Measurements from ENCODE around the gene SH2D3A.
"Not testable (repeated sequence)": the region's sequence is repeated elsewhere in the genome, so short reads cannot be mapped to it uniquely, and the experiment has no call there.

The SH2D3A gene

GRCh38 chr19:6761053-6761676, 6.1 kb downstream of the SH2D3A start:
- DNase-seq (ENCODE audit: low read depth): no peak

GRCh38 chr19:6760606-6761005, 6.6 kb downstream of the SH2D3A start:
- DNase-seq (ENCODE audit: low read depth): no peak

GRCh38 chr19:6754653-6755463, 12.4 kb downstream of the SH2D3A start:
- DNase-seq (ENCODE audit: low read depth): no peak

GRCh38 chr19:6754136-6754535, 13.1 kb downstream of the SH2D3A start:
- no peak for DNase-seq (ENCODE audit: low read depth)

GRCh38 chr19:6753178-6754031, 13.8 kb downstream of the SH2D3A start:
- DNase-seq (ENCODE audit: low read depth): no peak

- no peak for DNase-seq (ENCODE audit: low read depth)
Observed at GRCh38 chr19:6752256-6753177, 14.7 kb downstream of the SH2D3A start.

- DNase-seq (ENCODE audit: low read depth): no peak
Observed at GRCh38 chr19:6751189-6751588, 16.0 kb downstream of the SH2D3A start.

GRCh38 chr19:6750062-6750461, 17.2 kb downstream of the SH2D3A start:
- DNase-seq (ENCODE audit: low read depth): no peak

GRCh38 chr19:6748543-6748942, 18.7 kb downstream of the SH2D3A start:
- DNase-seq (ENCODE audit: low read depth): not testable (repeated sequence)

- DNase-seq (ENCODE audit: low read depth): no peak
Observed at GRCh38 chr19:6745965-6746364, 21.3 kb downstream of the SH2D3A start.

- DNase-seq (ENCODE audit: low read depth): no peak
Observed at GRCh38 chr19:6744381-6745301, 22.6 kb downstream of the SH2D3A start.

GRCh38 chr19:6743714-6744380, 23.4 kb downstream of the SH2D3A start:
- DNase-seq (ENCODE audit: low read depth): no peak

GRCh38 chr19:6743066-6743465, 24.2 kb downstream of the SH2D3A start:
- DNase-seq (ENCODE audit: low read depth): no peak

GRCh38 chr19:6740589-6741343, 26.5 kb downstream of the SH2D3A start:
- DNase-seq (ENCODE audit: low read depth): no peak

GRCh38 chr19:6739883-6740588, 27.2 kb downstream of the SH2D3A start:
- DNase-seq (ENCODE audit: low read depth): no peak

GRCh38 chr19:6739390-6739882, 27.8 kb downstream of the SH2D3A start, which contains the start of gene TRIP10:
TSS of gene TRIP10 (plus strand) at chr19:6739680. CDS start at chr19:6739762, 82 bp downstream.
- DNase-seq (ENCODE audit: low read depth): no peak

GRCh38 chr19:6738787-6739389, 28.3 kb downstream of the SH2D3A start:
- DNase-seq (ENCODE audit: low read depth): no peak

Data from HS-5 (cell line).